ENCODE measurements around the gene PTPRQ.
"Not testable (repeated sequence)": the region's sequence is repeated elsewhere in the genome, so short reads cannot be mapped to it uniquely, and the experiment has no call there.

Gene PTPRQ

GRCh38 chr12:80659512-80660063, 215.6 kb downstream of the PTPRQ start:
- no peak for DNase-seq

DNA sequence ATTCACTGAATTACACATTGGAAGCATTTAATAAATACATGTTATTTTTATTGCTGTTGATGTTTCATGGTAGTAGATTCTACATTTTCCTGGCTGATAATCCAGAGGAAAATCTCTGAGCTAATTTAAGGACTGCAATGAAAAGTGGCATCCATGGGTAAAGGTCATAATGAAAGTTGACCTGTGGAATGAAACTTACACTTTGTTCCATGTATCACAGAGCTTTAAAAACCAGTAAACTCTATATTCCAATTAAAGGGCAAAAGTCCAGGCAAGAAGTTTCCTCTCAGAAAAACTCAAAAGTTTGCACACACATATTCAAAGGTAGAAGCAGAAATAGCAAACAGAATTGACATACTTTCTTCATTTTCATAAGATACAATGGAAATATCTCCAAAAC, 218.6 kb downstream of the PTPRQ start:
- no peak for DNase-seq

DNA sequence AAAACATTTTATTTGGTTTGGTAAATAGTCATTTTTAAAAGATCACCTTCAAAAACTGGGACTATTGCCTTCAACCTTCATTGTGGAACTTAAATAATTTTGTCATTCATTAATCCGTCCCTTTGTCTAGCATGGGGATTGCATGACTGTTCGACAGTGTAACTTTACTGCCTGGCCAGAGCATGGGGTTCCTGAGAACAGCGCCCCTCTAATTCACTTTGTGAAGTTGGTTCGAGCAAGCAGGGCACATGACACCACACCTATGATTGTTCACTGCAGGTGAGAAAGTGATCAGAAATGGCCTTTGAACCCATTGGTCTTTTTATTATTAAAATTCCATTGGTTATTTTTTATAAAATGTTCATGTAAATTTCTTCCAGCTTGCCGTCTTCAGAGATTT, 226.2 kb downstream of the PTPRQ start:
- DNase-seq = no peak

DNA sequence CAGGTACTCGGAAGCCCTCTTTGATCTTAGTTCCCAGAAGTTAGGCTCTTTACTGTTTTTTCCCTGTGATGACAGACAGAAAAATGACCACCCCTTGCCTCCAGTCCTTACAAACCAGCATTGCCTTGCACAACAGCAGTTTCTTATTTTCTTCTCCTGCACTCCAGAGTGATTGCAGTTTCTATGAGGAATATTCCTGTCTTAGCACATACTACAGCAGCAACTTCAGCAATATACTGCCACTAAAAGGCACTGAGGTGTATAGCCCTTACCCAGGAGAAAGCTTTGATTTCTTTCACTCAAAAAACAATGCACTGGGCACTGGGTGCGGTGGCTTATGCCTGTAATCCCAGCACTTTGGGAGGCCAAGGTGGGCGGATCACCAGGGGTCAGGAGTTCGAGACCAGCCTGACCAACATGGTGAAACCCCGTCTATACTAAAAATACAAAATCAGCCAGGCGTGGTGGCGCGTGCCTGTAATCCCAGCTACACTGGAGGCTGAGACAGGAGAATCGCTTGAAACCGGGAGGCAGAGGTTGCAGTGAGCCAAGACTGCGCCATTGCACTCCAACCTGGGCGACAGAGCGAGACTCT, 232.1 kb downstream of the PTPRQ start:
- DNase-seq = not testable (repeated sequence)

DNA sequence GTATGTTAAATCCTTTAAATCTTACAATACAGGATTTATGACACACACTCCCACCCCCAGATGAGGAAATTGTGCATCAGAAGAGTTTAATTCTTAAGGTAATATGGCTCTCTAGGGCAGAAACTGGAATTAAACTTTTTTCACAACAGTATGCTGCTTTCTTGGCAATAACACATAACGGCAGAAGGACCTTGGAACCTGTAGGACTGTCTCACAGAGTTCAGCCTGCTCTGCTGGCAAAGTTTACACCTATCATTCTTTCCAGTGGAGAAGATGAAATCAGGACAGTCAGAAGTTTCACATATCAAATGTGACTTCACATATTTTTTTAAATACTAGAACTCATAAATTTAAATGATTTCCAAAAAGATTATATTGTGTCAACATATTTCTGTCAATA, 232.8 kb downstream of the PTPRQ start:
- no peak for DNase-seq

DNA sequence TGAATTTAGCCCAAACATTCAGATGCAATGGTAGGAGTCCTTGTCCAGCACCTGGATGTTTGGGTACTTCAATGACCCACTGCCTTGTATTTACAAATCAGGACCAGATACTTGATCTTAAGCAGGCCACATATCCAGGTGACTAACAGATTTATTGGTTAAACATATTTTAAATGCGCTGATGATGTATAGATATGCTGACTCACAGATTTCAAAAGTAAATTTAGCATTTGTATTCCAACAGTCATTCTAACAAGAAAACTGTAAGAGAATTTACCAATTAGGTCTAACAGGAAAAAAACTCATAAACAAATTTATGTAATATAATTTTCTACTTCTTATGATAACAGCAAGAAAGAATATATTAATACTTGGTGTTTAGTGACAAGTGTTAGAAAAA, 234.0 kb downstream of the PTPRQ start:
- no peak for DNase-seq

- DNase-seq = no peak
Measured at GRCh38 chr12:80679346-80680131, 235.5 kb downstream of the PTPRQ start.

- DNase-seq = no peak
Measured at GRCh38 chr12:80681287-80681686, 237.3 kb downstream of the PTPRQ start.

GRCh38 chr12:80681786-80682185, 237.8 kb downstream of the PTPRQ start:
- DNase-seq = no peak

DNA sequence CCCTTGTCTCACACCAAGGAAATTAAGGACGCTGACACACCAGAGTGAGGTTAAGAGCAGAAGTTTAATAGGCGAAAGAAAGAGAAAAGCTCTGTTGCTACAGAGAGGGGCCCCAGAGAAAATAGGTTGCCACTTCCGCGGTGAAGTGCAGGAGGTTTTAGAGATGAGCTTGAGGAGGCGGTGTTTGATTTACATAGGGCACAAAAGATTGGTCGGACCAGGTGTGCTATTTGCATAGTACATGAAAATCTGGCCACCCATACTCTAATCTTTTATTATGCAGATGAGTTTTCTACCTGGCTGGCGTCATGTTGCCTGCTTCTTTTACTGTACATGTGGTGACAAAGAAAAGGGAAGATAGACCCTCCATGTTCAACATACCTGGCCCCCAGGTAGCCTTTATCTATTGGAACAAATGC, 240.1 kb downstream of the PTPRQ start:
- no peak for DNase-seq

DNA sequence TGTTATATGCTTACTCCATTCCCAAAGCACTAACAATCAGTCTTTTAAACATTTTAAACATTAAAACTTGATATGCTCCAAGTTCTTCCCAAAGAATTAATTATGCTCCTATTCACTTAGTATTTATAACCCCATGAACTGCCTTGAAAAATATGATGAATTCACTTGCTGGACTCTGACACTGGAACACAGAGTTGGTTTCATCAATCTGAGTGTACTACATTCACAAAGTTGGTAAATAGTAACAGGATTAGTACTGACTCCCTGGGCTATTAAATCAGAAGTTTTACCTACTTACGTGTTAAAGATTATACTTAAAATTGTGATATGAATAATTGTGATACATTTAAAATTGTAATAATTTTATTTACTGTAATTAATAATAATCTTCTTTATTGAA, 246.1 kb downstream of the PTPRQ start:
- no peak for DNase-seq

- no peak for DNase-seq
Measured at GRCh38 chr12:80690513-80690912, 246.5 kb downstream of the PTPRQ start.

GRCh38 chr12:80692114-80692513, 248.1 kb downstream of the PTPRQ start:
- DNase-seq = peak; percentile 71 to 96

GRCh38 chr12:80697270-80697887, 253.3 kb downstream of the PTPRQ start:
- no peak for DNase-seq

GRCh38 chr12:80698256-80698655, 254.2 kb downstream of the PTPRQ start:
- no peak for DNase-seq

DNA sequence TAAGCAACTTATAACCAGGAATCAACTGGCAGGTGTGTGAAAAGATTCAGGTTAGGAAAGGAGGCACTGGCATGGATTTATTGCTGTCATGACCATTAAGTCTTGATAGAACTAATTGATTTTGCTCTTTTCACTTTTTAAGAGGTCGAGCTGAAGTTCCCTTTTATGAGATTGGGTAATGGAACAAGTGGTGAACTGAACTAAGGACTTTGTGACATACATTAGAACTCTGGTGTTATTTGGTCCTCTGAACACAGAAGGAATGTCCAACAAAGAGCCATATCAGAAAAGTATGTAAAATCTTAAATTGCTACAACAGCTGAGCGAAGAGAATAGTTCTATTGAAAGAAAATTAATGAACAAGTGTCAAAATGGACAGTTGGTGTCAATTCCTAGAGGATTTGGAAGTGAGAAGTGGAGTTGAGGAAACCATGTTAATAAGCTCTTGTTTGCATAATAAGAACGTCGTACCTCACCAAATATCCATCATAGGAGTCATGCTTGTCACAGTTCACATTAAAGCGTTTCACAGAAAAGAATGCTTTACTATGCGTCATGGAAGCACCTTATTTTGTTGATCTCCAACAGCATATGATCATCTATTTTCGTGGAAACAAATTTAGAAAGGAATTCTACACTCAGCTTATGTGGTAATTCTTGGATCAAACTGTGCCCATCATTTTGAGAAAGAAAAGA, 255.0 kb downstream of the PTPRQ start:
- DNase-seq = no peak

DNA sequence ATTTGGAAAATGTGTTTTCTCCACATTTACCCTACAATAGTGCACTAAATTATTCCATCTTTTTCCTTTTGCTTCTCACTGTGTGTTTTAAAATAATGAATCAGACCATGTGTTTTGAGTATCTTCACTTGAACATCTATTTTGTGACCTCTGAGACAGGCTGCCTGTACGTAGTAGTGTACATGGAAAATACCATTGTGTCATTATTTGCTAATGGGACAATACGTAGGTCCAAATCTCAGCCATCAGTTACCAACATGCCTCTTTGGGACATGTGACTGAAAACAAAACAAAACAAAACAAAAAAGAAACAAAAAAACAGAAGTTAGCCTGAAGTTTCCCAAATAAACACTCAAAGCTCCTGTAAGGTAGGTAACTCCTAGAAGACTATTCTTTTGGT, 256.3 kb downstream of the PTPRQ start:
- DNase-seq = no peak

- DNase-seq = no peak
Measured at GRCh38 chr12:80701388-80701787, 257.4 kb downstream of the PTPRQ start.

DNA sequence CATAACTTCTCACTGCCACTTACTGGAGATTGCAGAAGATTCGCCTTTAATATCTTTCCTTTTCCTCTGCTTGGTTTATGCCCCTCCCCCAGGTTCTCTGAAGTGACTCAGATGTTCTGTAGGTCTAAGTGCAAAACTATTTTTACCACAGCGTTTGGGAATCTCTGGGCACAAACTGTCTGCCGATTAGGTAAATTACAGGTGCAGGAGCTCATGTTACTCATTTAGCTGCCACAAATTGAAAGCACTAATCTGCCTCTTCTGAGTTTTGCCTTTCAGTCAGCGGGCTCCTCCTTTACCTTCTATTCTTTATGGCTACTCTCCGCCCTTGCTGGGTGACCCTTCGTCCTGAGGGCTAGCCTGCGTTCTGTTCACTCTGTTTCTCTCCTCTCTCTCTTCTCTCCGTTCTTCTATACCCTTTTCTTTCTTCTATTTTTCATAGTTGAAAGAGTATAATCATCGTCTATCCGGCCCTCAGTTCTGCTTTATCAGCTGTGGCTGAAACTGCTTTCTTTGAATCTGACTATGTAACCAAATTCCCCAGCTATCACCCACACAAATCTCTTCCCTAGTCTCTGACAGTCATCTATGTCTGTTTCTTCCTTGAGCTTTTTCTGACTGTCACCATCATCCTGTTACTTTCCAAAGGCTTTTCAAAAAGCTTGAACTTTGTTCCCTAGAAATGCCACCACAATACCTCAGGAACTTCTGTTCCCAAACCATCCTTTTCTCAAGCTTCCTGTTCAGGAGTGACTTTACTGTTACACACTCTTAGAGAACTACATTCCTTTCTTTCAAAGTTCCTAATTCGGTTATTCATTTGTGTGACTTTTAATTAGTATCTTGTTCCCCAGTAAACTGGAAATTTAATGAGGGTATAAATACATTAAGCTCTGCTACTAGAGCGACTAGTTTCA, 259.1 kb downstream of the PTPRQ start:
- no peak for DNase-seq

DNA sequence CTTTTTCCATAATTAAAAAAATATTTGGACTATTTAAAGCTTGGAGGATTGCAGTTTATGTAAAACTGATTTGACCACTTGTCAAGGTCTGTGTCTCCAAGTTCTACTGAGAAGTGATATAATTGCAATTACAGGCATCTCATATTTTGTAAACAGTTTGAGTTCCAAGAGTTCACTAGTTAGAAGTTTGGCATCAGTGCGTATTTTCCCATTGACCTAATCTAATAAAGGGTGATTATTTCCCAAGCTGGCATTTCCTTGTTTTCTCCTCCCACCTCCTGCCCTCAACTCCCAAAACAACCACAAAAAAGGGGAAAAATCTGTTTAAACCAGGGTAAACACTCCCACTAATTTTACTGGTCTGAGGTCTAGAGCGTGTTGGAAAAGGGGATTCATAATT, 260.4 kb downstream of the PTPRQ start:
- no peak for DNase-seq

- no peak for DNase-seq
Measured at GRCh38 chr12:80707126-80707829, 263.2 kb downstream of the PTPRQ start, which contains the start of gene MYF6. MYF6 (plus strand) TSS chr12:80707634; CDS start chr12:80707720, 86 bp downstream.
